GM11168 (cell line): ENCODE results near the gene ACBD5.
"Not testable (repeated sequence)": the region's sequence is repeated elsewhere in the genome, so short reads cannot be mapped to it uniquely, and the experiment has no call there.

Experiments
- in situ Hi-C: fragments of 300-500 bp; cut with MboI; formaldehyde crosslinking; loops from one replicate; pipeline ENCODE4 v1.12.0; 2022; ENCODE audit warnings: low sequenced_read_pairs; ENCODE audit not compliant: unreplicated experiment

Gene ACBD5

DNA sequence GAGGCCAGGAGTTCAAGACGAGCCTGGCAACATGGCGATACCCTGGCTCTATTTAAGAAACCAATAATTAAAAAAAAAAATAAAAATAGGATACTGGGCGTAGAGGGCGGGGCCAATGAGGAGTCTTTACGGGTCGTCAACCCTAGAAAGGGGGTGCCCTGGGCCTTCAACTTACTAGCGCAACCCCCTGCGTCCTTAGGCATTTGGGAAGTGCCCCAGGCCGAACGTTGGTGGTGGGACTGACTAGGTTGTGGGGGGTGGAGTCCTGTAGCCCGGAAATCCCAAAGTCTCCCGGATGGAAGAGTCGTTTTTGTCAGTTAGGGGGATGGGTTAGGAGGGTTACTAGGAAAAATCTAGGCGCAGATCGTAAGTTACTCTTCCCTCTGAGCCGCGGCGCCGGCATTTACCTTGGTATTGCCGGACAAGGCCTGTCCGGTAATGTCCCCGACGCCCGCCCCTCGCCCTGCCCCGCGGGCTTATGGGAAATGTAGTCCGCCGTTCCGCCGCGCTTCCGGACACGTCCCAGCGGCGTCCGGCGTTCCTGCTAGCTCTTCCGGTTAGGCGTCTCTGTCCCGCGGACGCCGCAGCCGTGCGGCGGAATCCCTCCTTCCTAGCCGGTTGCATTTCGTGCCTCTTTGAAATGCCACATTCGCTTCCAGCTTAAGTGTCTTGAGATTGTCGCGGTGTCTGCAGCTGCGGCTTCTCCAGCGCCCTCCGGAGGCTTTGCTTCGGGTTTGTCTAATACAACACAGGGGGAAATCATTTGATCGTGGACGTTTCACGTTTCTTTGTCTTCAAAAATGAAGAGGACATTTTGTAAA is 1.3 kb upstream of the ACBD5 start:
- in situ Hi-C loops, result no loop called here

DNA sequence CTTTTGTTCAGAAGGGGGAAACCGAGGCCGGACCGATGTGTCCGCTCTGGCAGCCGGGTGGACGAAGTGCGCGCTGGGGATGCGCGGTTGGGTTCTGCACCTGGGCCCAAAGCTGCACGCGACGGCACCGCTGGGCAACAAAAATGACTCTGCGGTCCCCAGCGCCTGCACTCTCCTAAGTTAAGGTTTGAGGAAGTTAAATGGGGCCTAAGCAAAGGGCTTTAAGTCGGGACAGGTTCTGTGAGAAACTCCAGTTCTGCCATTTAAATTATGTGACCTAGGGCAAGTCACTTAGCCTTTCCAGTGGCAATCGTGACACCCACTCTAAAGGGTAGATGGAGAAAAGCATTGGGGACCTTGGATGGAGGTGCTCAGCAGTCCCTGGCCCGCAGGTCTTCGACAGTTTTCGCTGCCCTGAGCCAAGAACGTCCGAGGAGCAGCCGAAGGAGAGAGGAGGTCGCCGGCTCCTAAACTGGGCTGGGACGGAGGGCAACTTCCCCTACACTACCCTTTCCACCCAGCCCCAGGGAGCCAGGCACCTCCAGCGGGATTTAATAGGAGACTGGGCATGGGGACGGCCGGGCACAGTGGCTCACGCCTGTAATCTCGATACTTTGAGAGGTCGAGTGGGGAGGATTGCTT is 534 bp upstream of the ACBD5 start:
- in situ Hi-C loops, result no loop called here

DNA sequence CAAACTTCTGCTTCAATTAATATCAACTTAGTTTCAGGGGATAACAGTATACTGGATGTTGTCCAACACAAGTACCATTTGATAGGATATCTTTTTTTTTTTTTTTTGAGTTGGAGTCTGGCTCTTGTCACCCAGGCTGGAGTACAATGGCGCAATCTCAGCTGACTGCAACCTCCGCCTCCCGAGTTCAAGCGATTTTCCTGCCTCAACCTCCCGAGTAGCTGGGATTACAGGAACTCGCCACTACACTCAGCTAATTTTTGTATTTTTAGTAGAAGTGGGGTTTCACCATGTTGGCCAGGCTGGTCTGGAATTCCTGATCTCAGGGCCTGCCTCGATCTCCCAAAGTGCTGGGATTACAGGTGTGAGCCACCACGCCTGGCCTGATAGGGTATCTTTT is 3.1 kb downstream of the ACBD5 start:
- in situ Hi-C loops, result loop anchor here (10.0 kb wide), 1 partner anchor 117 kb away; no protein-coding TSS in a partner anchor

DNA sequence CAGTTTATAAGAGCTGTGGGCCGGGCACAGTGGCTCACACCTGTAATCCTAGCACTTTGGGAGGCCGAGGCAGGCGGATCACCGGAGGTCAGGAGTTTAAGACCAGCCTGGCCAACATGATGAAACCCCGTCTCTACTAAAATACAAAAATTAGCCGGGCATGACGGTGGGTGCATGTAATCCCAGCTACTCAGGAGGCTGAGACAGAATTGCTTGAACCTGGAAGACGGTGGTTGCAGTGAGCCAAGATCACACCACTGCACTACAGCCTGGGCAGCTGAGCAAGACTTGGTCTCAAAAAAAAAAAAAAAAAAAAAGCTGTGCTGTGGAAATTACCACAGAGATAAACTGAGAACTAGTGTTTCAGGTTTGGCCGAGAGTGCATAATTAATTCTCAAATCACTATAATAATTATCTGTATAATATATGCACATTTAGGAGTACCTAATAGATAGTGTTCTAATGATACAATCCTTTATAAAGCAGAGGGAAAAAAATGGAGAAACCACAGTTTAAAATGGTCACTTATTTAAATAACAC is 3.9 kb downstream of the ACBD5 start:
- in situ Hi-C loops, result loop anchor here (10.0 kb wide), 1 partner anchor 118 kb away; no protein-coding TSS in a partner anchor

DNA sequence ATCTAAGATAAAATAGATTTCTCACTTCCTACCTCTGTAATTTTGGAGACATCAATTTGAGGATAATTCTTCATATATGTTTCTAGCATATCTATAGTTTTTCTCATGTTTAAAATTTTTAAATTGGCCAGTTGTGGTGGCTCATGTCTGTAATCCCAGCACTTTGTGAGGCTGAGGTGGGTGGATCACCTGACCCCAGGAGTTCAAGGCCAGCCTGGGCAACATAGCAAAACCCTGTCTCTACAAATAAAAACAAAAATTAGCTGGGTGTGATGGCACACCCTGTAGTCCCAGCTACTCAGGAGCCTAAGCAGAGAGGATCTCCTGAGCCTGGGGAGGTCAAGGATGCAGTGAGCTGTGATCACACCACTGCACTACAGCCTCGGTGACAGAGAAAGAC is 4.9 kb downstream of the ACBD5 start:
- in situ Hi-C loops, result loop anchor here (10.0 kb wide), 1 partner anchor 119 kb away; no protein-coding TSS in a partner anchor

DNA sequence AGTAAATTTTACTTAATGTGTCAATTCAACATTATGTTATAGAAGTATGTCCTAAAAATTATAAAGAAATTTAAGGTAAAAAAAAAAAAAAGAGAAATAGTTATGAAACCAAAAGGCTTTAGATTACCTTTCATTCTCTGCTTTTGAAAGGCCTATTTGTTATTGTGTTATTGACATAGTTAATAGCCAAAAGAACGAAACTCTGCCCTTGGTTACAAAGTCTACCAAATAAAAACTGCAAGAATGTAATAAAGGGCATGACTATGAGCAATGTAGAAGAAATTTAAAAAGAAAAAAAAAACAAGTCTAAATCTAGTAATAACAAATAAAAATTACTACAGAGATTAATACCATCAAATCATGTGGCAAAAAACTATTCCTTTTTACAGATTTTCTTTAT is 10.6 kb downstream of the ACBD5 start:
- in situ Hi-C loops, result loop anchor here (10.0 kb wide), 1 partner anchor 125 kb away; no protein-coding TSS in a partner anchor

DNA sequence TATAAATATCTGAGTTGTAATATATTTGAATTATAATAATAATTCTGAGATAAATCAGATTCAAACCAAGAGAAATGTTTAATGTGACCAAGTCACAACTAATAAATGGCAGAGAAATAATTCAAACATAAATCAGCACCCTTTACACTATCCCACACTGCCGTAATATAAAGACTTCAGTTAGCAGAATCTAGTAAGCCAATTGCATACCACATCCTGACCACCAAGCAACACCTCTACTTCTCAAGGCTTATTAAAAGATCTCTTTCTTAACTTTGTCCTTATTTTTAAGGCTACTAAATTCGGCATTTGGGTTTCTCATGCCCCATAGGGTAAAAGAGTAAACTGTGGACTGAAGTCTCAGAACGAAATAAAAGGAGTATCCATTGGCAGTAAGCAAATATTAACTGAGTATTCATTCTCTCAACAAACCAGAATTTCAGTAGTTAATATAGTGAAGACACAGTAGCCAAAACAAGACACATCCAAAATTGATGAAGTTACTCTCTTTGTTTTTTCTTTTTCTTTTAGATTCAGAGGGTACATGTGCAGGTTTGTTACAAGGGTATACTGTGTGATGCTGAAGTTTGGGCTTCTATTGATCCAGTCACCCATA is 14.8 kb downstream of the ACBD5 start:
- in situ Hi-C loops, result no loop called here

DNA sequence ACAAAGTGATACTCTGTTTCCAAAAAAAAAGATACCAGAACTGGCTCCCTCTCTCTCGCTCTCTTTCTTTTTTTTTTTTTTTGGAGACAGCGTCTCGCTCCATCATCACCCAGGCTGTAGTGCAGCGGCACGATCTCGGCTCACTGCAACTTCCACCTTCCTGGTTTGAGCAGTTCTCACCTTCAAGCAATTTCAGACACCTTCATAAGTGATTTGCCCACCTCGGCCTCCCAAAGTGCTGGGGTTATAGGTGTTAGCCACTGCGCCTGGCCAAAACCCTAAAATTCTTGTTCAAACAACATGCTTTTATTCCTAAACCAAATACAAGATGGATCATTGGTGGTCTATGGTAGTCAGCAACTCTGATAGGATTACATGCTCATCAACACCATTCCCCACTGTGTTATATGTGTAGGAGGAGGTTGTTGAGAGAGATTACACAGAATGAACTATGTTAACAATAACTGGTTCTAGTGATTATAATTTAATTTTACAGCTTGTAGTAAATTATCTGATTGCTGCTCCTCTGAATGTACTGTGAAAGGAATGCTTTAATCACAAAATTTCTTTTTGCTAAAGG is 15.5 kb downstream of the ACBD5 start:
- in situ Hi-C loops, result no loop called here

DNA sequence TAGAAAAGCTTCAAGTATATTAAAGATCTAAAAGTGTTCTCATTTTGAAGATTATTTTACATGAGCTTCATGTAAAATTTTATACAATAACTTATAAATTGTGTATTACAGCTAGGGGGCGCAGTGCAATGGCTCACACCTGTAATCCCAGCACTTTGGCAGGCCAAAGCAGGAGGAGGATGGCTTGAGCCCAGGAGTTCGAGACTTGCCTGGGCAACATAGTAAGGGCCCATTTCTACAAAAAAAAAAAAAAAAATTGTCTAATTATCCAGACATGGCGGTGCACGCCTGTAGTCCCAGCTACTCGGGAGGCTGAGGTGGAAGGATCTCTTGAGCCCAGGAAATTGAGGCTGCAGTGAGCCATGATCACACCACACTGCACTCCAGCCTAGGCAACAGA is 16.6 kb downstream of the ACBD5 start:
- in situ Hi-C loops, result no loop called here

DNA sequence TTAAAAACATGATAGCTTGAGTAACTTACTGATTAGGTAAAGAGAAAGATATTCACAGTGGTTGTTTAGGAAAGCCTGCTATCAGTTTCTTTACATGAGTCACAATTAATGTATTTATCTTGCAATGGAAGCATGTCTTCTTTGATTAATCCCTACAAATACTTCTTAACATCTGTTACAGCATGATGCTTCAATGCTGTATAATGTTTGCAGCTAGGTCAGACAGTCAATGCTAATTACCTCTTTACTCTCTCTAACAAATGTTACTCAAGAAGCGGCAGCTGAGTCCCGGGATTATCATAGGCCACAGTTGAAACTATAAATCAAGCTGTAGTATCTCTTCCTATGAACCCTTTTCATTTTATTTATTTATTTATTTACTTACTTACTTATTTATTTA is 33.2 kb downstream of the ACBD5 start:
- in situ Hi-C loops, result no loop called here

DNA sequence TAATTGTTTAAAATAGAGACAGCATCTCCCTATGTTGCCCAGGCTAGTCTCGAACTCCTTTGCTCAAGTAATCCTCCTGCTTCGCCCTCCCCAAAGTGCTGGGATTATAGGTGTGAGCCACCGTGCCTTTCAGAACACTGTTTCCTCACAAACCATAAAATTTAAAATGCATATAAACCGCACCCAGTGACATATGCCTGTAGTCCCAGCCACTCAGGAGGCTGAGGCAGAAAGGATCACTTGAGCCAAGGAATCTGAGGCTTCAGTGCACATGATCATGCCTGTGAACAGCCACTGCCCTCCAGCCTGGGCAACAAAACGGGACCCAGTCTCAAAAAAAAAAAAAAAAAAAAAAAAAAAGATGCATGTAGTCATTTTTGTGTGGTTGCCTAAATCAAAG is 36.8 kb downstream of the ACBD5 start:
- in situ Hi-C loops, result no loop called here

DNA sequence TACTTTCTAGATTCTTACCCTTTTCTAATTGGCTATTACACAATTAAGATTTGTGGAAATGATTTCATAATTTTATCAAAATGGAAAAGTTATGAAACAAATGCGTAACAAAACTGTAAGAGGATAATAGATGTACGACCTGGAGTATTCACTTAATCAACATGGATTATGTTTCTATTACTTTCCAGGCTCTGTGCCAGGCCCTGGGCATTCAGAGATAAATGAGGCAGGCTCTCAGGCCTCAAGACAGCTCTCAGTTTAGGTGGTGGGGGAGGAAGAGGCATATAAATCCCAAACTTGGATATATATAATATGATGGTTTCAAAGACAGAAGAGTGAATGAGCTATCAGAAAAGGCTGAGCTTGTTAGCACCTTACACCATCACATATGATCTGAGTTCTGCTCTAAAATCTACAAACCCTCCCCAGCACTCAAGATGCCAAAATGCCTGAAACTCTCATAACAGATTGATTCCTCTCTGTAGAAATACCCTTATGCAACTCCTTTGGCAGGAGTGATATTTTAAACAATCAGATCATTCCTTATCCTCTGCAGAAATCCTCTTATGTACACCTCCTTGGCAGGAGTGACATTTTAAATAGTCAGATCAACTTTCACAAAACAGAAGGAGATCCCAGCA is 42.5 kb downstream of the ACBD5 start:
- in situ Hi-C loops, result no loop called here

DNA sequence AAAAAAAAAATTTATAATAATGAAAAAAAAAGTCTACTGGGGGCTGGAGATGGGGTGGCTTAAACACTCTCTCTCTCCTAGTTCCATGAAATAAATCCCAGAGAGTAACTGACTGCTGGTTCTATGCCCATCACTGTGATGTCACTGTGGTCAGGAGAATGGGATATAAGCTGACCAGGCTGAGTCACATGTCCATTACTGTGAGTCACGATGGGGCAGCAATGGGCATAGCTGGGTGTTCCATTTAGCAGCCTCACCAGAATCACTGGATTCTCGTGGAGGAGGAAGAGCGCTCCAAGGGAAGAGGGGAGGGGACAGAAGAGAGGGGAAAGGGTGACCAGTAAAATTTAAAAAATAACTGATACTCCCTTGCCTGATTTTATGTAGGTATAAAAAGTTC is 48.3 kb downstream of the ACBD5 start:
- in situ Hi-C loops, result no loop called here

DNA sequence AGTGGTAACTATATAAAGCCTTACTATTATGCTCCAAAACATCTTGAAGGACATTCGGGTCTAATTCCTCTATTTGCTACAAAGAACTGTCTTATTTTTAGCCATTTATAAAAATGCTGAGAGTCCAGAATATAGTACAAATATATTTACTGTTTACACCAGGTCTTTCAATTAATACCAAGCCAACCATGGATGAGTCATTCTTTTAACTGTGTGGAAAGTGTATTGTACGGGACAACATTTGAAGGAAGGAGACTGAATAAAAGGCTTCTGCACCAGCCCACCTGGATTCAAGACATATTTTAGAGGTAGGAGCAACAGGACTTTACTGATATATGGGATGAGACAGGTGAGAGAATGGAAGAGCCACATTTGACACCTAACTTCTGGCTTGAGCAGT is 50.1 kb downstream of the ACBD5 start:
- in situ Hi-C loops, result no loop called here

DNA sequence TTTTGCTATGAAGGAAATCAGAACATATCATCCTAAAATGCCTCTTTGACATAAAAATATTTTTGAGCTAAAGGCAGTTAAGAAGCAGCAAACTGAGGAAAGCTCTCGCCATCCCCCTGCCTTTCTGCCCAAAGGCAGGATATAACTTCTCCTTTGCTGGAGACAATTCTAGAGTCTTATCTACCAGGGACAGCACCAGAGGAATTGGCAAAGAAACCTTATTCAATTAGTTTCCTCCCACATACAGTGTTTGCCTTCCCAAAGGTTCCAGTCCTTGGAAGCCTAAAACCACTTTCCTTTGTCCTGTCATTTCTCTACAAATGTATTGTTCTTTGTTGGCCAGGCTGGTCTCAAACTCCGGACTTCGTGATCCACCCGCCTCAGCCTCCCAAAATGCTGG is 51.7 kb downstream of the ACBD5 start:
- in situ Hi-C loops, result no loop called here

DNA sequence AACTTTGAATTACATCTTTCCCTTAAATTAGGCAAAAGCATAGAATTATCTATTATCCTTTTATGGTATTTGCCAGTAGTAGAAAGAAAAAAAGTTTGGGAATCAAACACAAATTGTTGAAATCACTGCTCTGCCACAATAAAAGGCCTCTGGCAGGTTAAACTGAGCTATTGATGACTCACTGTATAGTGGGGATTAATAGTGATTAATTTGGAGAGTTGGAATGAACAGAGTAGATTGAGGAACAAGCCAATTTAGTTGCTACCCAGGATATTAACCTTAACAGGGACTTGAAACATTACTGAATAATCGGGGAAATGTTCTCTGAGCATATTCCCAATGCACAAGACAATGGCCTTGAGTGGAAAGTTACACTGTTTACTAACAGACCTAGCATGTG is 52.3 kb downstream of the ACBD5 start:
- in situ Hi-C loops, result no loop called here

DNA sequence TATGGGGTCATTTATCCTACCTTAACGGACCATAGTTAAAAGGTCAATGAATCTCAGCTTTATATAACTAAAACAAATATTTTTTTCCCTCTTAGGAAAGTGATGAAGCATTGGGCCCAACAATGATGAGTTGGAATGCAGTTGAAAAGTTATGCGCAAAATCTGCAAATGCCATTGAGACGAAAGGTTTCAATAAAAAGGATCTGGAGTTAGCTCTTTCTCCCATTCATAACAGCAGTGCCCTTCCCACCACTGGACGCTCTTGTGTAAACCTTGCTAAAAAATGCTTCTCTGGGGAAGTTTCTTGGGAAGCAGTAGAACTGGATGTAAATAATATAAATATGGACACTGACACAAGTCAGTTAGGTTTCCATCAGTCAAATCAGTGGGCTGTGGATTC is 70.7 kb downstream of the ACBD5 start:
- in situ Hi-C loops, result no loop called here

DNA sequence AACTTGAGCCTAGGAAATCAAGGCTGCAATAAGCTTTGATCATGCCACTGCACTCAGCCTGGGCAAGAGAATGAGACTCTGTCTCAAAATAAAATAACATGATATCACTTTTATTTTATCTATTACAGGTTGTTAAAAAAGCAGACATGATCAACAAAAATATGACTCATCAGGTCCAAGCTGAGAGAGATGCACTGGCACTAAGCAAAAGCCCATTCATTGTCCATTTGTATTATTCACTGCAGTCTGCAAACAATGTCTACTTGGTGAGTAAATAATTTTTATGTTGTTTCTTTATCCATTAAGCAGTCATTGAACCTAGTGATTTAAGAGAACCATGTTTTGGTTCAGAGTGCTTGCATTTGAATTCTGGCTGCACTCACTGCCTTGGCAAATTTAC is 82.2 kb downstream of the ACBD5 start:
- in situ Hi-C loops, result no loop called here

DNA sequence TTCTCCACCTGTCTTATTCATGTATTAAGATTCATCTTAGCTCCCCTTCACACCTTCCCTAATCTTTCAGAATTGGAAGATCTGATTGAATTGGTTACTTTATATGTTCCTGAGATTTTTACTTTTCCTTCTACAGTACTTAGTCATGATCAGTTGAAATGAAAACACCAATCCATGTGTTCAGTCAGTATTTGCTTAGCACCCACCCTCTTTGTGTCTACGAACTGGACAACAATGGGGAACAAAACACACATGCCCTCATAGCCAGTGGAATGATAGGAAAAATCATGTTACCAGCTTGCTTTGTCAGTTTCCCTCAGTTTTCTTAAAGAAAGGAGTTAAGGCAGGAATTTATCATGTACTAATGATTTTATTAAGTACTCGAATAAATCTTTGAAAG is 83.4 kb downstream of the ACBD5 start:
- in situ Hi-C loops, result no loop called here

DNA sequence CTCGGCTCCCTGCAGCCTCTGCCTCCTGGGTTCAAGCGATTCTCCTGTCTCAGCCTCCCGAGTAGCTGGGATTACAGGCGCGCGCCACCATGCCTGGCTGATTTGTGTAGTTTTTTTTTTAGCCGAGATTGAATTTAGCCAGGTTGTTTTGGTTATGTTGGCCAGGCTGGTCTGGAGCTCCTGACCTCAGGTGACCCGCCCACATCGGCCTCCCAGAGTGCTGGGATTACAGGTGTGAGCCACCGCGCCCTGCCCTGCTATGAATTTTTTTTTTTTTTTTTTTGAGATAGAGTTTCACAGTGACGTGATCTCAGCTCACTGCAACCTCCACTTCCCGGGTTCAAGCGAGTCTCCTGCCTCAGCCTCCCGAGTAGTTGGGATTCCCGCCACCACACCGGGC is 84.0 kb downstream of the ACBD5 start:
- in situ Hi-C loops, result not testable (repeated sequence)
